Left ventricle myocardium inferior (tissue), 1 donor: ENCODE results near the gene BTBD9. TPM values are rescaled to one million over a fixed set of nuclear protein-coding genes. Genes with fewer than 3 reads are reported as not detected.

Experiments
- DNase-seq: peaks from one replicate; pipeline ENCODE4 v3.0.0-alpha.2; 2020
- H3K27ac ChIP-seq: fragments of 200-600 bp; replicated peaks from 2 replicates; pipeline ENCODE4 v1.8.0; 2021
- H3K27me3 ChIP-seq: fragments of 200-600 bp; 2 replicates; pipeline ENCODE4 v1.8.0; 2021; ENCODE audit warnings: low read depth
- H3K36me3 ChIP-seq: fragments of 200-600 bp; 2 replicates; pipeline ENCODE4 v1.8.0; 2021
- H3K4me1 ChIP-seq: fragments of 200-600 bp; 2 replicates; pipeline ENCODE4 v1.8.0; 2021
- H3K4me3 ChIP-seq: fragments of 200-600 bp; 2 replicates; pipeline ENCODE4 v1.8.0; 2021; ENCODE audit warnings: mild to moderate bottlenecking, moderate library complexity
- H3K9me3 ChIP-seq: fragments of 200-600 bp; replicated peaks from 2 replicates; pipeline ENCODE4 v1.8.0; 2021
- intact Hi-C: fragments of 100-400 bp; cut with micrococcal nuclease; formaldehyde crosslinking; loops from one replicate; pipeline ENCODE4 v1.11.0; 2022
- total RNA-seq: library from RNA; stranded (reverse); fragmentation: NEBNext Ultra II Directional; extraction: Animal tissue kit (Norgen Biotek cat#: 25700); gene quantifications from one replicate; pipeline ENCODE4 v1.2.1, GENCODE V29; 2021
- TF ChIP-seq, protein P1 (sequence below): fragments of 200-600 bp; IDR thresholded peaks from 2 replicates; pipeline ENCODE4 v1.8.0; 2021; ENCODE audit warnings: antibody characterized with exemption, mild to moderate bottlenecking, borderline replicate concordance
- donor health status: DM: no; HTN: yes; CAD: no; lungs with severe emphysema.

The BTBD9 gene
- total RNA-seq, 1 donor from 2014 or later = 16.5 TPM

GRCh38 chr6:38245295-38245694, 394.4 kb downstream of the BTBD9 start:
- H3K36me3 ChIP-seq = no peaks in the 10 kb centered on the region
- no peaks in the 10 kb centered on the region for H3K27me3 ChIP-seq
- H3K4me1 ChIP-seq = peaks cover 15% of the 10 kb centered on the region
- intact Hi-C loops = no loop called here
- TF ChIP-seq, protein P1, sequence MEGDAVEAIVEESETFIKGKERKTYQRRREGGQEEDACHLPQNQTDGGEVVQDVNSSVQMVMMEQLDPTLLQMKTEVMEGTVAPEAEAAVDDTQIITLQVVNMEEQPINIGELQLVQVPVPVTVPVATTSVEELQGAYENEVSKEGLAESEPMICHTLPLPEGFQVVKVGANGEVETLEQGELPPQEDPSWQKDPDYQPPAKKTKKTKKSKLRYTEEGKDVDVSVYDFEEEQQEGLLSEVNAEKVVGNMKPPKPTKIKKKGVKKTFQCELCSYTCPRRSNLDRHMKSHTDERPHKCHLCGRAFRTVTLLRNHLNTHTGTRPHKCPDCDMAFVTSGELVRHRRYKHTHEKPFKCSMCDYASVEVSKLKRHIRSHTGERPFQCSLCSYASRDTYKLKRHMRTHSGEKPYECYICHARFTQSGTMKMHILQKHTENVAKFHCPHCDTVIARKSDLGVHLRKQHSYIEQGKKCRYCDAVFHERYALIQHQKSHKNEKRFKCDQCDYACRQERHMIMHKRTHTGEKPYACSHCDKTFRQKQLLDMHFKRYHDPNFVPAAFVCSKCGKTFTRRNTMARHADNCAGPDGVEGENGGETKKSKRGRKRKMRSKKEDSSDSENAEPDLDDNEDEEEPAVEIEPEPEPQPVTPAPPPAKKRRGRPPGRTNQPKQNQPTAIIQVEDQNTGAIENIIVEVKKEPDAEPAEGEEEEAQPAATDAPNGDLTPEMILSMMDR = no peak
- no peak overlapping the region for H3K27ac ChIP-seq
- no peaks in the 10 kb centered on the region for H3K9me3 ChIP-seq
- H3K4me3 ChIP-seq = no peak overlapping the region
- DNase-seq = no peak

- intact Hi-C loops = no loop called here
Observed at GRCh38 chr6:38244869-38245268, 394.9 kb downstream of the BTBD9 start.

GRCh38 chr6:38241200-38241871, 398.4 kb downstream of the BTBD9 start:
- TF ChIP-seq, protein P1 = no peak
- H3K36me3 ChIP-seq = no peaks in the 10 kb centered on the region
- no peak for DNase-seq
- no peak overlapping the region for H3K27ac ChIP-seq
- no peaks in the 10 kb centered on the region for H3K9me3 ChIP-seq
- H3K4me3 ChIP-seq = no peak overlapping the region
- H3K4me1 ChIP-seq = peaks cover 18% of the 10 kb centered on the region
- H3K27me3 ChIP-seq = no peaks in the 10 kb centered on the region
- intact Hi-C loops = no loop called here

More at GRCh38 chr6:38244869-38245268, 394.9 kb downstream of the BTBD9 start:
- Histone ChIP-seq H3K27me3 (no peaks in the 10 kb centered on the region), H3K4me1 (peaks cover 20% of the 10 kb centered on the region), H3K9me3 (no peaks in the 10 kb centered on the region), H3K27ac (no peak overlapping the region), H3K36me3 (no peaks in the 10 kb centered on the region), H3K4me3 (no peak overlapping the region)
- no peak for DNase-seq
- TF ChIP-seq, protein P1 = no peak

GRCh38 chr6:38239719-38240451, 399.8 kb downstream of the BTBD9 start:
- Histone ChIP-seq H3K36me3 (no peaks in the 10 kb centered on the region), H3K4me3 (no peak overlapping the region), H3K4me1 (peaks cover 13% of the 10 kb centered on the region), H3K27ac (no peak overlapping the region), H3K9me3 (no peaks in the 10 kb centered on the region), H3K27me3 (no peaks in the 10 kb centered on the region)
- no peak for DNase-seq
- TF ChIP-seq, protein P1 = no peak
- intact Hi-C loops = no loop called here

- Histone ChIP-seq H3K4me1 (peaks cover 13% of the 10 kb centered on the region), H3K36me3 (no peaks in the 10 kb centered on the region), H3K4me3 (no peak overlapping the region), H3K9me3 (no peaks in the 10 kb centered on the region), H3K27ac (no peak overlapping the region), H3K27me3 (no peaks in the 10 kb centered on the region)
- TF ChIP-seq, protein P1 = no peak
- DNase-seq = no peak
- intact Hi-C loops = no loop called here
Observed at GRCh38 chr6:38236631-38237030, 403.1 kb downstream of the BTBD9 start.
